DMS153 treated with DMSO at 0.1 percent for 48 hours (cell line): ENCODE results near the gene SETX.

ENCODE experiments used
- DNase-seq: peaks from one replicate; lab custom pipeline; 2025; ENCODE audit not compliant: unreplicated experiment; lab: John Stamatoyannopoulos, UW

SETX gene

DNA sequence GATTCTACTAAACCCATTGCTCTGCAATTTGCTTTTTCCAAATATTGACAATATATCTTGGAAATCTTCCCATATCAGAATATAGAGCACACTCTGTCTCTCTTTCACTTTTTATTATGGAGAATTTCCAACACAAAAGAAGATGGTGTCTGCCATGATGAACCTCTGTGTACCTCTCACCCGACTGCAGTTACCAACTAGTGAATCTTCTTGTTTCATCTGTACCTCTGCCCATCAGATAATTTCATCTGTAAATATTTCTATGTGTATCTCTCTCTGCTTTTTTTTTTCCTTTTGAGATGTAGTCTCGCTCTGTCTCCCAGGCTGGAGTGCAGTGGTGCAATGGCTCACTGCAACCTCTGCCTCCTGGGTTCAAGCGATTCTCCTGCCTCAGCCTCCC lies 130.1 kb downstream of the SETX start:
- DNase-seq = no peak

DNA sequence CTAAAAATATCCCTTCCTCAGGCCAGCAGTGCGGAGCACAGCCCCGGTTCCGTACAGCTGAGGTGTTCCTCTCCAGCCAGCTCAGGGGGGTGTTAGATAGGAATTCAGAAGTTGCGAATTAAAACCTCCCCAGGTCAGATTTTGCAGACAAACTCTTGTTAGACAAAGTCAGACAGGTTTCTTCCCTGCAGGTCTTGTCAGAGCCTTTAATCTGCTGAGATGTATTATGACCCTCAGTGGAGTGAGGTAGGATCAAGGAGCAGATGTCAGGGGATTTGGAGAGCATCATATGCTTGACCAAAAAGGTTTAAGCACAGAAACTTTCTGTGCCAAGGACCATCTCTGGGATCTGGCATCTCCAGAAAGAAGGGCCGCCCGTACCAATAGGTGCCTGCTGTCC lies 132.8 kb downstream of the SETX start:
- DNase-seq = no peak

DNA sequence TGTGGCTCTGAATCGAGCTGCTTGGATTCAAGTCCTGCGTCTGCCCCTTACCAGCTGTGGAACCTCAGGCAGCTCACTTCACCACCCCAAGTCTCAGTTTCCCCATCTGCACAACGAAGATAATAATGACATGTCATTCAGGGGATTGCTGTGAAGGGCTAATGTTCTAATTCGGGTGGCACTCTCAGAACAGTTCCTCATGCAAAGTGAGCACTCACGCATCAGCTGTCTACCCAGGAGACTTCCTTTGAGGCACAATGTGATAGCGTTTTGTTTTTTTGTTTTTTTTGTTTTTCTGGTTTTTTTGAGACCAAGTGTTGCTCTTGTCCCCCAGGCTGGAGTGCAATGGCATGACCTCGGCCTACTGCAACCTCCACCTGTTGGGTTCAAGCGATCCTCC lies 136.6 kb downstream of the SETX start:
- no peak for DNase-seq

DNA sequence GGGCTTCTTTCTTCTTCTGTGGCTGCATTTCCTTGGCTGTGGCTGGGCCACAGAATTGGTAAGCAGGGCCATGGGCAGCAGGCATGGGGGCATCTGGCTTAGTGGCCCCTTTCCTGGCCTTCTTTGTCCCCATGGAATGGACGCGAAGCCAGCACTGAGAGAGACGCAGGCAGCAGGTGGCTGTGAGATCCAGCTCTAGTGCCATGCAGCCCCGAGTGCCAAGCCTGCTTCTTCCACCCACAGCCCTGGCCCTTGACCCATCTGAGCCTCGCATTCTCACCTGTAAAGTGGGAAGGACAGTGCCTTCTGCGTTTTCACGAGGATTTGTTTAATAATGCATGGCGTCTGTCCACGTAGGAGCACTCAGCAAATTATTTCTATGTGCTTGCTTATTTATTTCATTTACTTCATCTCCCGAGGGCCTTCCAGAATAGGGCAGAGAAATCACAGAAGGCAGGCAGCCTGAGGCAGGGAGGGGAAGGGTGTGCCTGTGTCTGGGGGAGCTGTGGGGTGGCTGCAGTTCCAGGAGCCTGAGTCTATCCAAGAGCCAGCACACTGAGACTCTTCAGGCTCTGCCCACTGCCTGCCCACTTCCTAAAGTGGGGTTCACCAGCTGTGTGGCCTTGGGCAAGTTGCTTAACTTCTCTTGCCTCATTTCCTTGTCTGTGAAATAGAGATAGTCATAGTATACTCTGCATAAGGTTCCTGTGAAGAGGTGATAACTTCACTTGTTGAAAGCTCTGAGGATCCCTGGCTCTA lies 137.7 kb downstream of the SETX start:
- no peak for DNase-seq

DNA sequence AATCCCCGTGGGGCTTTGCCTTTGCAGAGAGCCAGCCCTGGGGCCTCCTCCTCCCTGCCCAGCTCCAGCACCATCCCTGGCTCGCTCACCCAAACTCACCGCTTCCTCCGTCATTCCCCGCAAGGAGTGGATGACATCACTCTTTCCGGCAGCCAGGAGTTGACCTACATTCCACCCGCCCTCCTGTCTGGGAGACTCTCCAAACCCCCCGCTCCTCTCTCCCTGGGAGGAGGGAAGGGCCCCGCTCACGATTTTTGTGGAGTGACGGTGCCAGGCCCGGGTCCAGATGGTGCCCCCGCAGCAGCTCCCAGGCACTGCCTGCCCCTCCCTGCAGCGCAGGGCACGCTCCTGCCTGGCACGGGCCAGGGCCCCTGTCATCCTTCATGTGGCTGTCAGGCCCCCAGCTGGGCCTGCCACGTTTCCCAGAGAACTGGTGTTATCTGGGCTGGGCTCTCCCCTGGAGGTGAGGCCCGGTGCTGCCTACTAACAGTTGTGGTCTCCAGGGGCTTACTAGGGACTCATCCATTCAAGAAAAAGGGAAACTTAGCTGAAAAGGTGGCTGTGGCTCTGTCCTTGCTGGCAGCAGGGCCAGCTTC lies 140.7 kb downstream of the SETX start:
- peak; percentile 62 for DNase-seq

GRCh38 chr9:132211570-132211969 lies 143.2 kb downstream of the SETX start:
- no peak for DNase-seq
